GM12892 (cell line): Measurements from ENCODE around the gene DEPDC4.
"Not testable (repeated sequence)": the region's sequence is repeated elsewhere in the genome, so short reads cannot be mapped to it uniquely, and the experiment has no call there.

Source experiments
- DNase-seq: peaks from one replicate; pipeline ENCODE4 v3.0.0; 2011; ENCODE audit not compliant: insufficient read length
- FAIRE-seq: peaks from 2 replicates; lab custom pipeline; 2011; peaks lifted over from hg19 to GRCh38; lab: Jason Lieb, UNC
- POLR2A ChIP-seq: IDR thresholded peaks from 2 replicates; pipeline ENCODE4 v1.6.1; 2011; ENCODE audit warnings: low read depth, low read length, control low read depth
- POLR2AphosphoS5 ChIP-seq: IDR thresholded peaks from 2 replicates; pipeline ENCODE4 v1.6.1; 2011; ENCODE audit warnings: low read depth, low read length, control low read depth
- TAF1 ChIP-seq: IDR thresholded peaks from 2 replicates; pipeline ENCODE4 v1.6.1; 2011; ENCODE audit warnings: low read depth, mild to moderate bottlenecking, control low read depth, low read length, borderline replicate concordance

The DEPDC4 gene

GRCh38 chr12:100279607-100280244 is 12.8 kb upstream of the DEPDC4 start:
- TF ChIP-seq TAF1 (no peak), POLR2AphosphoS5 (no peak), POLR2A (no peak)
- no peak for DNase-seq
- FAIRE-seq: no peak

DNA sequence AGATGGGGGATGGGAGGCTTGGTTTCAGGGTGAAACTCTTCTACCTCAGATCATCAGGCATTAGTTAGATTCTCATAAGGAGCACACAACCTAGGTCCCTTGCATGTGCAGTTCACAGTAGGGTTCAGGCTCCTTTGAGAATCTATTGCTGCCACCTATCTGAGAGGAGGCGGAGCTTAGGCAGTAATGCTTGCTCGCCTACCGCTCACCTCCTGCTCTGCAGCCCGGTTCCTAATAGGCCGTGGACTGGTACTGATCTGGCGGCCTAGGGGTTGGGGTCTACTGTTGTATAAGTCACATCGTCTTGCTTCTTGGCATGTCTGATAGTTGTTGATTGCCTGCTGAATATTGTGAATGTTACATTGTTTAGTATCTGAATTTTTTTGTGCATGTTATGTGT is 12.3 kb upstream of the DEPDC4 start:
- no peak for TF ChIP-seq POLR2A
- TF ChIP-seq POLR2AphosphoS5: no peak
- TF ChIP-seq TAF1: no peak
- DNase-seq: no peak
- FAIRE-seq: peak; percentile 63

DNA sequence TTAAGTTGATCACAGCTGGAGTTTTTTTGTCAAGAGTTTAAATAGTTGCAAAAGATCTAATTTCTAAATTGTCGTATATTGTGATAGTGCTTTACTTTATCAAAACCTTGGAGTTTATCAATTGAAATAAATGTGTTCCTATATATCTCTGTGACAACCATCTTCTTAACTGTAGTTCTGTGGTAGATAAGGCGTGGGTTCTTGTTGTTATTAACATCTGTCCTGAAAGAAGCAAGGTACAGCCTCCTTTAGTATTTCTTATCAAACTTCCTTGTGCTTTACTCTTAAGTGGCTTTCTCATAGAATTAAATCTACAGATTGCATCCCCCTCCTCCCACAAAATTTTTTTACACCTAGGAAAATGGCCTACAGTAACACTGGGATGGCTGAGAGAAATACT is 7.4 kb upstream of the DEPDC4 start:
- TF ChIP-seq POLR2A: no peak
- no peak for TF ChIP-seq POLR2AphosphoS5
- TF ChIP-seq TAF1: no peak
- DNase-seq: no peak
- FAIRE-seq: no peak

GRCh38 chr12:100273782-100274181 is 6.9 kb upstream of the DEPDC4 start:
- FAIRE-seq (no peak), DNase-seq (no peak)
- TF ChIP-seq TAF1: no peak
- no peak for TF ChIP-seq POLR2AphosphoS5
- TF ChIP-seq POLR2A: no peak

DNA sequence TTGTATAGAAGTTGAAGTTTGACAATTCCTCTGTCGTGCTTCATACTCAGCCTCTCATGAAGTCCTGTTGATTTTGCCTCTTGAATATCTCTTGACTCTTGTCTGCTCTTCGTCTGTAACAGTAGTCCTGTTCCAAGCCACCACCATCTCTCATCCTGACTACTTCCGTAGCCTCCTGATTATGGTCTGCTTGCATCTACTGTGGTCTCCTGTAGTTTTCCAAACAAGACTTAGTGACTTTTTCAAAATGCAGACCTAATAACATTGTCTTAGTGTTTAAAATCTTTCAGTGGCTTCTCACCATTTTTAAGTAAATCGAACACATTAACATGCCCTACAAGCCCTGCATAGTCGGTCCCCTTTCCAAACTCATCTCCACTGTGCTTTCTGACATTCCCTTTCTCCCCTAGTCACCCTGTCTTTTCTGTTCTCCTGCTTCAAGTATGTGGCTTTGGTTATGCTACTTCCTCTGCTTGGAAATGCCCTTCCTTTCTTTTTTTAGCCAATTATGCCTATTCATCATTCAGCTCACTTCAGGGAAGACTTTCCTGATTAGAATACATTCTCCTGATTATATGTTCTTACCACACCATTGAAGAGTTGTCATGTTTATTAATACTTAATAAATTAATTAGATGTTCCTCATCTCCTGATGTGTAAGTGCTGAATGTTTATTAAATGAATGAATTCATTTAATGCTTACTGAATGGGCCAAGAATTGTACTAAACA is 2.1 kb upstream of the DEPDC4 start:
- DNase-seq (no peak), FAIRE-seq (no peak)
- TF ChIP-seq TAF1 (no peak), POLR2A (no peak), POLR2AphosphoS5 (no peak)

- peak; percentile 71 for FAIRE-seq
- no peak for DNase-seq
- TF ChIP-seq POLR2A (no peak), POLR2AphosphoS5 (no peak), TAF1 (no peak)
Observed at GRCh38 chr12:100267603-100268281, 863 bp upstream of the DEPDC4 start.

DNA sequence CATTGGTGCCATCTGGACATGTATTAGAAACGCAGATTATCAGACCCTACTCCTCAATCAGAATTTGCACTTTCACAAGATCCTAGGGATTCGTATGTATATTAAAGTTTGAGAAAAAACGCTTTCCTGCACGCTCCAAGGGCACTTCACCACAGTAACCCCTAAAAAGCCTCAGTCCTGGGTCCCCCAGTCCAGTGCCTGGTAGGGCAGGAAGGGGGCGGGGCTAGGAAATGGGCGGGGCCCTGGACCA is 369 bp downstream of the DEPDC4 start:
- TF ChIP-seq POLR2A: no peak
- no peak for TF ChIP-seq TAF1
- no peak for TF ChIP-seq POLR2AphosphoS5
- DNase-seq (peak; percentile 65), FAIRE-seq (no peak)

- FAIRE-seq: peak; percentile 44
- no peak for DNase-seq
- no peak for TF ChIP-seq TAF1
- TF ChIP-seq POLR2AphosphoS5: no peak
- TF ChIP-seq POLR2A: no peak
Observed at GRCh38 chr12:100265732-100266584, 921 bp downstream of the DEPDC4 start.

- not testable (repeated sequence) for DNase-seq, FAIRE-seq
Observed at GRCh38 chr12:100265107-100265506, 1.8 kb downstream of the DEPDC4 start.

DNA sequence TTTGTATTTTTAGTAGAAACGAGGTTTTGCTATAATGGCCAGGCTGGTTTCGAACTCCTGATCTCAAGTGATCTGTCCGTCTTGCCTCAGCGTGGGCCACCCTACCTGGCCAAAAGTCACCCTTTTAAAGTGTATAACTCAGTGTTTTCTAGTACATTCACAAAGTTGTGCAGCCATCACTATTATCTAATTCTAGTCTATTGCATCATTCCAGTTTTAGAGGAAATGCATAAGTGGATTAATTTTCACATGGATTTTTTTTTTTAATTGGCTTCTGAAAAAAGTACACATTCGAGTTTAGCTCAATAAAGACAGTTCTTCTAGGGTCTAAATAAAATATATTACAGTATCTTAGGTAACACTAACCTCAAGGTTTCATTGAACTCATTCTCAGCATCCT is 3.7 kb downstream of the DEPDC4 start:
- TF ChIP-seq POLR2AphosphoS5 (no peak), POLR2A (no peak), TAF1 (no peak)
- FAIRE-seq (no peak), DNase-seq (no peak)

GRCh38 chr12:100258127-100258526 is 8.8 kb downstream of the DEPDC4 start:
- TF ChIP-seq TAF1 (no peak), POLR2A (no peak), POLR2AphosphoS5 (no peak)
- DNase-seq (no peak), FAIRE-seq (no peak)

- no peak for FAIRE-seq
- no peak for DNase-seq
- no peak for TF ChIP-seq POLR2A
Observed at GRCh38 chr12:100254876-100255275, 12.0 kb downstream of the DEPDC4 start.
